Prostate gland (tissue), 2 donors: Measurements from ENCODE around the gene MPHOSPH9.
"Not testable (repeated sequence)": the region's sequence is repeated elsewhere in the genome, so short reads cannot be mapped to it uniquely, and the experiment has no call there.

Source experiments
- CTCF ChIP-seq, 4 experiments: fragments of 200-600 bp in 2 of 4; fragments of 450-650 bp in 2 of 4; sonication (generic) in 2 of 4; IDR thresholded peaks; 1 replicate in 3 of 4; 2 replicates in 1 of 4; pipeline ENCODE4 v1.5.1; 2016 to 2019; ENCODE audit warnings: antibody characterized with exemption in 4 of 4, mild to moderate bottlenecking in 2 of 4, moderate library complexity in 2 of 4
- POLR2A ChIP-seq: fragments of 450-650 bp; IDR thresholded peaks from one replicate; pipeline ENCODE4 v1.6.1; 2016; ENCODE audit warnings: antibody characterized with exemption, mild to moderate bottlenecking

- not testable (repeated sequence) for TF ChIP-seq CTCF (IDR thresholded peaks at IDR 0.05); POLR2A
Observed at GRCh38 chr12:123206794-123207193, 26.1 kb downstream of the MPHOSPH9 start.
